CD4-positive, alpha-beta T cell treated with Interleukin-1 beta for 1 hour (primary cell): ENCODE data around the gene OSBPL7.

Experiments used
- DNase-seq, 2 donors: peaks; one replicate each; pipeline ENCODE4 v3.0.0-alpha.2; 2020 to 2022

Gene OSBPL7

GRCh38 chr17:47846716-47847340, 25.2 kb upstream of the OSBPL7 start:
- DNase-seq, result no peak

GRCh38 chr17:47845716-47846075, 24.1 kb upstream of the OSBPL7 start:
- no peak for DNase-seq

GRCh38 chr17:47844814-47845715, 23.5 kb upstream of the OSBPL7 start:
- DNase-seq, result no peak

- DNase-seq, result no peak
These were observed 22.6 kb upstream of the OSBPL7 start for GRCh38 chr17:47844227-47844626.

GRCh38 chr17:47843391-47843730, 21.8 kb upstream of the OSBPL7 start:
- DNase-seq, result no peak

GRCh38 chr17:47841488-47842291, 20.1 kb upstream of the OSBPL7 start:
- no peak for DNase-seq

GRCh38 chr17:47840742-47841487, 19.3 kb upstream of the OSBPL7 start, which contains the start of gene SCRN2:
Gene SCRN2, minus strand, starts transcription at chr17:47841273. Its CDS starts 430 bp downstream, at chr17:47840843.
- peak; percentile 87 to 89 for DNase-seq

- no peak for DNase-seq
These were observed 18.6 kb upstream of the OSBPL7 start for GRCh38 chr17:47840001-47840741.

GRCh38 chr17:47839071-47839470, 17.5 kb upstream of the OSBPL7 start:
- no peak for DNase-seq

- no peak for DNase-seq
These were observed 17.0 kb upstream of the OSBPL7 start for GRCh38 chr17:47838636-47839035.

GRCh38 chr17:47837401-47838039, 15.9 kb upstream of the OSBPL7 start:
- DNase-seq, result no peak

- no peak for DNase-seq
These were observed 15.0 kb upstream of the OSBPL7 start for GRCh38 chr17:47836601-47837000.

GRCh38 chr17:47834756-47835155, 13.2 kb upstream of the OSBPL7 start:
- DNase-seq, result no peak

GRCh38 chr17:47831934-47832327, 10.3 kb upstream of the OSBPL7 start:
- no peak for DNase-seq

- peak; percentile 92 for DNase-seq
These were observed 9.7 kb upstream of the OSBPL7 start, which contains the start of the genes LRRC46 and MRPL10 for GRCh38 chr17:47831003-47831933. Gene LRRC46, plus strand, starts transcription at chr17:47831670. Its CDS starts 320 bp downstream, at chr17:47831990. Gene MRPL10, minus strand, starts transcription at chr17:47831541. Its CDS starts 30 bp downstream, at chr17:47831511.

GRCh38 chr17:47830396-47831002, 8.9 kb upstream of the OSBPL7 start:
- DNase-seq, result no peak

- peak; percentile 83 to 90 for DNase-seq
These were observed 8.3 kb upstream of the OSBPL7 start for GRCh38 chr17:47829870-47830269.

- DNase-seq, result no peak
These were observed 1.9 kb upstream of the OSBPL7 start for GRCh38 chr17:47823519-47823918.

- DNase-seq, result no peak
These were observed 1.2 kb upstream of the OSBPL7 start for GRCh38 chr17:47822785-47823184.

GRCh38 chr17:47821031-47821423, 567 bp downstream of the OSBPL7 start:
- no peak for DNase-seq
